T-helper 2 cell treated with Interferon-gamma antibody and Interleukin-4, amounts not matched to agents 100 ng/mL and 5 ng/mL, for 36 hours (primary cell): ENCODE measurements around the gene ANKRD62. TPM values are rescaled to one million over a fixed set of nuclear protein-coding genes. Genes with fewer than 3 reads are reported as not detected.

Experiments used
- intact Hi-C: fragments of 100-400 bp; cut with micrococcal nuclease; formaldehyde crosslinking; loops from one replicate; pipeline ENCODE4 v1.15.1; 2023
- total RNA-seq: library from RNA; stranded (reverse); gene quantifications from 2 replicates; pipeline ENCODE4 v1.2.3, GENCODE V29; 2022

The ANKRD62 gene
- total RNA-seq, 1 donor from 2014 or later, result not detected

- intact Hi-C loops, result no loop called here
Measured at GRCh38 chr18:12165038-12165768, 71.6 kb downstream of the ANKRD62 start.

Other genes starting within 250 kb of the ANKRD62 start
- 20.2 and 20.5 TPM in 2 replicates for gene CHMP1B, start 242.4 kb upstream of the ANKRD62 start, total RNA-seq
- gene MPPE1, start 185.5 kb upstream of the ANKRD62 start, total RNA-seq, result 55.0 and 58.5 TPM in 2 replicates
- gene IMPA2, start 112.3 kb upstream of the ANKRD62 start, total RNA-seq, result 18.6 and 21.7 TPM in 2 replicates
- not detected in 2 replicates for gene CIDEA, start 160.5 kb downstream of the ANKRD62 start, total RNA-seq
- 13.0 and 14.4 TPM in 2 replicates for gene TUBB6, start 214.4 kb downstream of the ANKRD62 start, total RNA-seq